Activated CD4-positive, alpha-beta memory T cell treated with anti-CD3 and anti-CD28 coated beads for 36 hours (primary cell): ENCODE data around the gene SDR39U1. TPM values are rescaled to one million over a fixed set of nuclear protein-coding genes. Genes with fewer than 3 reads are reported as not detected.
"Not testable (repeated sequence)": the region's sequence is repeated elsewhere in the genome, so short reads cannot be mapped to it uniquely, and the experiment has no call there.

Experiments
- CTCF ChIA-PET: fragments of 350-600 bp; sonication (Branson Sonifier 250); formaldehyde crosslinking; loops from one replicate; lab custom pipeline; 2021; ENCODE audit warnings: antibody characterized with exemption, inconsistent platforms; lab: Charles Lee
- POLR2A ChIA-PET: fragments of 350-600 bp; sonication (Branson Sonifier 250); formaldehyde crosslinking; loops from one replicate; lab custom pipeline; 2021; ENCODE audit warnings: antibody characterized with exemption; lab: Charles Lee
- DNase-seq: peaks from one replicate; pipeline ENCODE4 v3.0.0-alpha.2; 2020
- H3K27ac Mint-ChIP-seq: one replicate; pipeline ENCODE4 v1.8.0; 2021; ENCODE audit warnings: mixed read lengths
- H3K27me3 Mint-ChIP-seq: one replicate; pipeline ENCODE4 v1.8.0; 2021; ENCODE audit warnings: mixed read lengths
- H3K36me3 Mint-ChIP-seq: one replicate; pipeline ENCODE4 v1.8.0; 2021; ENCODE audit warnings: mixed read lengths
- H3K4me1 Mint-ChIP-seq: one replicate; pipeline ENCODE4 v1.8.0; 2021; ENCODE audit warnings: low read depth, mixed read lengths
- H3K4me3 Mint-ChIP-seq: one replicate; pipeline ENCODE4 v1.8.0; 2021; ENCODE audit warnings: mild to moderate bottlenecking, mixed read lengths
- H3K9me3 Mint-ChIP-seq: one replicate; pipeline ENCODE4 v1.8.0; 2021; ENCODE audit warnings: mixed read lengths
- intact Hi-C: fragments of 100-400 bp; cut with micrococcal nuclease; formaldehyde crosslinking; loops from one replicate; pipeline ENCODE4 v1.15.1; 2023
- total RNA-seq, 2 experiments: library from RNA; stranded (reverse); gene quantifications; one replicate each; pipeline ENCODE4 v1.2.3, GENCODE V29; 2021

SDR39U1 gene
- total RNA-seq, 2 experiments from 2014 or later = 36.2 to 43.8 TPM

GRCh38 chr14:24465368-24465767, 22.8 kb upstream of the SDR39U1 start:
- H3K36me3 Mint-ChIP-seq = no peaks in the 10 kb centered on the region
- no peaks in the 10 kb centered on the region for H3K27me3 Mint-ChIP-seq
- peaks cover 25% of the 10 kb centered on the region for H3K4me1 Mint-ChIP-seq
- intact Hi-C loops = no loop called here
- ChIA-PET POLR2A (no interaction called here), CTCF (no interaction called here)
- H3K9me3 Mint-ChIP-seq = peaks cover 2% of the 10 kb centered on the region
- no peak for DNase-seq
- no peak overlapping the region for H3K4me3 Mint-ChIP-seq
- no peak overlapping the region for H3K27ac Mint-ChIP-seq

GRCh38 chr14:24463884-24464785, 21.6 kb upstream of the SDR39U1 start:
- POLR2A ChIA-PET = no interaction called here
- Mint-ChIP-seq H3K36me3 (no peaks in the 10 kb centered on the region), H3K27ac (no peak overlapping the region), H3K4me1 (peaks cover 25% of the 10 kb centered on the region), H3K27me3 (no peaks in the 10 kb centered on the region), H3K4me3 (no peak overlapping the region), H3K9me3 (no peaks in the 10 kb centered on the region)
- CTCF ChIA-PET = interaction anchor here (1.2 kb wide), 1 partner anchor 19 kb away, joined by 3 read pairs; no protein-coding TSS in a partner anchor
- no peak for DNase-seq
- intact Hi-C loops = no loop called here

- DNase-seq = no peak
- Mint-ChIP-seq H3K27me3 (no peaks in the 10 kb centered on the region), H3K36me3 (no peaks in the 10 kb centered on the region), H3K9me3 (no peaks in the 10 kb centered on the region), H3K27ac (no peak overlapping the region), H3K4me3 (no peak overlapping the region), H3K4me1 (peaks cover 25% of the 10 kb centered on the region)
- intact Hi-C loops = no loop called here
- ChIA-PET CTCF (no interaction called here), POLR2A (no interaction called here)
Measured at GRCh38 chr14:24463017-24463883, 20.7 kb upstream of the SDR39U1 start.

GRCh38 chr14:24461336-24461735, 18.8 kb upstream of the SDR39U1 start:
- peaks cover 6% of the 10 kb centered on the region for H3K36me3 Mint-ChIP-seq
- peaks cover 8% of the 10 kb centered on the region for H3K9me3 Mint-ChIP-seq
- CTCF ChIA-PET = no interaction called here
- intact Hi-C loops = no loop called here
- H3K27ac Mint-ChIP-seq = no peak overlapping the region
- H3K27me3 Mint-ChIP-seq = no peaks in the 10 kb centered on the region
- POLR2A ChIA-PET = no interaction called here
- no peak for DNase-seq
- H3K4me1 Mint-ChIP-seq = peaks cover 25% of the 10 kb centered on the region
- no peak overlapping the region for H3K4me3 Mint-ChIP-seq

- Mint-ChIP-seq H3K4me1 (peaks cover 11% of the 10 kb centered on the region), H3K27me3 (no peaks in the 10 kb centered on the region), H3K27ac (no peak overlapping the region), H3K4me3 (no peak overlapping the region), H3K9me3 (peaks cover 8% of the 10 kb centered on the region), H3K36me3 (peaks cover 6% of the 10 kb centered on the region)
- DNase-seq = no peak
- ChIA-PET POLR2A (no interaction called here), CTCF (no interaction called here)
- intact Hi-C loops = no loop called here
Measured at GRCh38 chr14:24459331-24459730, 16.8 kb upstream of the SDR39U1 start.

GRCh38 chr14:24458736-24459135, 16.2 kb upstream of the SDR39U1 start:
- no peaks in the 10 kb centered on the region for H3K27me3 Mint-ChIP-seq
- CTCF ChIA-PET = no interaction called here
- no peak overlapping the region for H3K27ac Mint-ChIP-seq

GRCh38 chr14:24456980-24457379, 14.4 kb upstream of the SDR39U1 start:
- POLR2A ChIA-PET = no interaction called here
- no peak overlapping the region for H3K4me3 Mint-ChIP-seq
- CTCF ChIA-PET = interaction anchor here (0.8 kb wide), 1 partner anchor 124 kb away, joined by 3 read pairs; no protein-coding TSS in a partner anchor

More at GRCh38 chr14:24458736-24459135, 16.2 kb upstream of the SDR39U1 start:
- intact Hi-C loops = no loop called here
- peaks cover 5% of the 10 kb centered on the region for H3K4me1 Mint-ChIP-seq
- H3K4me3 Mint-ChIP-seq = no peak overlapping the region
- peaks cover 11% of the 10 kb centered on the region for H3K9me3 Mint-ChIP-seq
- H3K36me3 Mint-ChIP-seq = peaks cover 11% of the 10 kb centered on the region
- POLR2A ChIA-PET = no interaction called here
- no peak for DNase-seq

GRCh38 chr14:24450828-24451227, 8.3 kb upstream of the SDR39U1 start:
- H3K27me3 Mint-ChIP-seq, H3K9me3 Mint-ChIP-seq, H3K27ac Mint-ChIP-seq, intact Hi-C loops, H3K4me3 Mint-ChIP-seq, CTCF ChIA-PET, DNase-seq, H3K4me1 Mint-ChIP-seq: not testable (repeated sequence)
- POLR2A ChIA-PET = interaction anchor here (0.7 kb wide), 1 partner anchor 1128 kb away, joined by 3 read pairs; no protein-coding TSS in a partner anchor
- H3K36me3 Mint-ChIP-seq = peaks cover 20% of the 10 kb centered on the region

More at GRCh38 chr14:24456980-24457379, 14.4 kb upstream of the SDR39U1 start:
- Mint-ChIP-seq H3K4me1 (no peaks in the 10 kb centered on the region), H3K36me3 (peaks cover 19% of the 10 kb centered on the region), H3K27ac (no peak overlapping the region), H3K9me3 (peaks cover 11% of the 10 kb centered on the region), H3K27me3 (no peaks in the 10 kb centered on the region)
- intact Hi-C loops = no loop called here
- DNase-seq = no peak

- intact Hi-C loops = loop anchor here (2.0 kb wide), 1 partner anchor 210 kb away; the partner anchor contains the start of genes GMPR2 and NEDD8
- H3K4me1 Mint-ChIP-seq = peaks cover 38% of the 10 kb centered on the region
- peaks cover 27% of the 10 kb centered on the region for H3K36me3 Mint-ChIP-seq
- H3K9me3 Mint-ChIP-seq = no peaks in the 10 kb centered on the region
- no peaks in the 10 kb centered on the region for H3K27me3 Mint-ChIP-seq
- ChIA-PET CTCF (interaction anchor here (0.8 to 21.1 kb wide), 3 partner anchors 13 to 135 kb away, joined by 3 to 968 read pairs (median 89); partner anchors contain the start of genes ADCY4, CBLN3, CIDEB and KHNYN), POLR2A (interaction anchor here (1.3 to 2.8 kb wide), 3 partner anchors 13 to 231 kb away, joined by 3 to 50 read pairs (median 8); partner anchors contain the start of genes CBLN3 and KHNYN)
- H3K27ac Mint-ChIP-seq = peak overlapping the region; percentile 99
- no peak for DNase-seq
- peak overlapping the region; percentile 95 for H3K4me3 Mint-ChIP-seq
Measured at GRCh38 chr14:24443053-24443665, 583 bp upstream of the SDR39U1 start.

GRCh38 chr14:24441904-24442239, 704 bp downstream of the SDR39U1 start:
- H3K27ac Mint-ChIP-seq = peak overlapping the region; percentile 99
- DNase-seq = no peak
- H3K27me3 Mint-ChIP-seq = no peaks in the 10 kb centered on the region
- intact Hi-C loops = loop anchor here (1.0 to 2.0 kb wide), 8 partner anchors 11 to 328 kb away; partner anchors contain the start of genes CHMP4A, DCAF11, GMPR2 and IRF9
- H3K4me3 Mint-ChIP-seq = peak overlapping the region; percentile 95
- ChIA-PET POLR2A (interaction anchor here (0.7 to 2.8 kb wide), 7 partner anchors 9 to 200 kb away, joined by 3 to 50 read pairs (median 6); partner anchors contain the start of genes ADCY4, CBLN3, DHRS1 and KHNYN), CTCF (interaction anchor here (0.8 to 21.1 kb wide), 7 partner anchors 11 to 195 kb away, joined by 3 to 968 read pairs (median 7); partner anchors contain the start of genes ADCY4, CBLN3, KHNYN and LTB4R)
- H3K4me1 Mint-ChIP-seq = peaks cover 49% of the 10 kb centered on the region
- H3K9me3 Mint-ChIP-seq = no peaks in the 10 kb centered on the region
- peaks cover 35% of the 10 kb centered on the region for H3K36me3 Mint-ChIP-seq

- Mint-ChIP-seq H3K4me3 (peak overlapping the region; percentile 95), H3K4me1 (peaks cover 53% of the 10 kb centered on the region), H3K9me3 (no peaks in the 10 kb centered on the region), H3K36me3 (peaks cover 37% of the 10 kb centered on the region), H3K27me3 (no peaks in the 10 kb centered on the region), H3K27ac (peak overlapping the region; percentile 99)
- ChIA-PET POLR2A (interaction anchor here (0.7 to 2.8 kb wide), 8 partner anchors 8 to 199 kb away, joined by 3 to 50 read pairs (median 5); partner anchors contain the start of genes ADCY4, CBLN3, DHRS1 and KHNYN), CTCF (interaction anchor here (0.8 to 21.1 kb wide), 7 partner anchors 11 to 195 kb away, joined by 3 to 968 read pairs (median 7); partner anchors contain the start of genes ADCY4, CBLN3, KHNYN and LTB4R)
- no peak for DNase-seq
- intact Hi-C loops = no loop called here
Measured at GRCh38 chr14:24441485-24441884, 1.1 kb downstream of the SDR39U1 start.
